A549 (cell line): ENCODE measurements around the gene IPMK. TPM values are rescaled to one million over a fixed set of nuclear protein-coding genes. Genes with fewer than 3 reads are reported as not detected.

Experiments
- ATAC-seq, 2 experiments: fragments of 200-7000 bp in 1 of 2; fragments of >200 bp in 1 of 2; cut with Nextera tagmentation in 1 of 2; cut with Tn5 transposase in 1 of 2; 3 replicates each; pipeline versions ENCODE4 v1.8.0 to v1.9.1; 2018 to 2020; ENCODE audit warnings: mild to moderate bottlenecking in 1 of 2, moderate library complexity in 1 of 2
- CTCF ChIA-PET: fragments of 300-600 bp; sonication (Branson Sonifier 250); formaldehyde crosslinking; extraction: SDS; loops from one replicate; lab custom pipeline; 2021; ENCODE audit warnings: antibody characterized with exemption, inconsistent platforms; lab: Yijun Ruan, JAX
- POLR2A ChIA-PET: fragments of 350-600 bp; formaldehyde crosslinking; extraction: SDS; loops from one replicate; lab custom pipeline; 2021; ENCODE audit warnings: antibody characterized with exemption, inconsistent platforms; lab: Yijun Ruan, JAX
- DNase-seq, 2 experiments: peaks; one replicate each; pipeline versions ENCODE4 v3.0.0 to v3.0.0-alpha.2; 2011 to 2016; ENCODE audit warnings: low read depth in 1 of 2, low spot score in 1 of 2
- FAIRE-seq: peaks from 2 replicates; lab custom pipeline; 2011; peaks lifted over from hg19 to GRCh38; lab: Jason Lieb, UNC
- H3K27ac ChIP-seq, 2 experiments: fragments of >200 bp; sonication (Bioruptor Twin); formaldehyde crosslinking; 3 replicates each; pipeline ENCODE4 v1.5.1; 2016 to 2017
- H3K4me1 ChIP-seq: fragments of >200 bp; sonication (Bioruptor Twin); formaldehyde crosslinking; 3 replicates; pipeline ENCODE4 v1.6.1; 2016
- H3K4me2 ChIP-seq: fragments of >200 bp; sonication (Bioruptor Twin); formaldehyde crosslinking; 3 replicates; pipeline ENCODE4 v1.6.1; 2016
- H3K4me3 ChIP-seq: fragments of >200 bp; sonication (Bioruptor Twin); formaldehyde crosslinking; 3 replicates; pipeline ENCODE4 v1.5.1; 2016
- H3K9me3 ChIP-seq: fragments of >200 bp; sonication (Bioruptor Twin); formaldehyde crosslinking; 3 replicates; pipeline ENCODE4 v1.6.1; 2016
- CBX2 ChIP-seq: fragments of 200-600 bp; sonication (generic); IDR thresholded peaks from 2 replicates; pipeline ENCODE4 v1.6.1; 2016; ENCODE audit warnings: low read depth, mild to moderate bottlenecking, borderline replicate concordance
- CBX8 ChIP-seq: fragments of 200-600 bp; sonication (generic); IDR thresholded peaks from 2 replicates; pipeline ENCODE4 v1.6.1; 2016
- CEBPB ChIP-seq, 2 experiments: fragments of >200 bp in 1 of 2; sonication (Bioruptor Twin) in 1 of 2; formaldehyde crosslinking in 1 of 2; IDR thresholded peaks; 2 replicates each; pipeline ENCODE4 v1.6.1; 2012 to 2016
- CHD4 ChIP-seq: fragments of 200-600 bp; sonication (generic); IDR thresholded peaks from 2 replicates; pipeline ENCODE4 v1.6.1; 2016; ENCODE audit warnings: antibody characterized with exemption, mild to moderate bottlenecking, borderline replicate concordance
- EHF ChIP-seq: fragments of 250-450 bp; sonication (Bioruptor Pico); IDR thresholded peaks from 2 replicates; pipeline ENCODE4 v1.5.0; 2020; ENCODE audit warnings: mild to moderate bottlenecking
- EP300 ChIP-seq, 2 experiments: fragments of >200 bp; sonication (Bioruptor Twin); formaldehyde crosslinking; IDR thresholded peaks; 2 replicates in 1 of 2; 3 replicates in 1 of 2; pipeline ENCODE4 v1.6.1; 2016 to 2017
- ESRRA ChIP-seq: fragments of 150-350 bp; IDR thresholded peaks from 2 replicates; pipeline ENCODE4 v1.6.1; 2014; ENCODE audit warnings: mild to moderate bottlenecking, low read length, borderline replicate concordance
- FOSL2 ChIP-seq, 2 experiments: fragments of 450-650 bp in 1 of 2; fragments of >200 bp in 1 of 2; sonication (Bioruptor Twin) in 1 of 2; formaldehyde crosslinking; IDR thresholded peaks; 2 replicates each; pipeline versions ENCODE4 v1.5.0 to v1.6.1; 2016 to 2020; ENCODE audit warnings: mild to moderate bottlenecking in 1 of 2, moderate library complexity in 1 of 2
- GATA3 ChIP-seq: IDR thresholded peaks from 2 replicates; pipeline ENCODE4 v1.6.1; 2012; ENCODE audit warnings: borderline replicate concordance
- HDAC2 ChIP-seq: fragments of 200-600 bp; sonication (generic); IDR thresholded peaks from 2 replicates; pipeline ENCODE4 v1.6.1; 2016
- HMGXB4 ChIP-seq: fragments of 250-450 bp; sonication (Bioruptor Pico); IDR thresholded peaks from 2 replicates; pipeline ENCODE4 v1.5.0; 2021; ENCODE audit warnings: mild to moderate bottlenecking, moderate library complexity, borderline replicate concordance
- HOXB13 ChIP-seq: fragments of 250-450 bp; sonication (Bioruptor Pico); IDR thresholded peaks from 2 replicates; pipeline ENCODE4 v1.5.0; 2020; ENCODE audit warnings: low read depth, mild to moderate bottlenecking, moderate library complexity
- HOXB5 ChIP-seq: fragments of 250-450 bp; sonication (Bioruptor Pico); IDR thresholded peaks from 2 replicates; pipeline ENCODE4 v1.5.0; 2020; ENCODE audit warnings: mild to moderate bottlenecking, moderate library complexity
- MAFK ChIP-seq: fragments of 450-650 bp; IDR thresholded peaks from 2 replicates; pipeline ENCODE4 v1.6.1; 2014; ENCODE audit not compliant: partially characterized antibody
- MYC ChIP-seq: IDR thresholded peaks from 2 replicates; pipeline ENCODE4 v1.6.1; 2012; ENCODE audit warnings: mild to moderate bottlenecking, inconsistent platforms, low read length, improper control_type of control experiment, borderline replicate concordance
- NPAS2 ChIP-seq: fragments of 250-450 bp; sonication (Bioruptor Pico); IDR thresholded peaks from 2 replicates; pipeline ENCODE4 v1.8.0; 2022; ENCODE audit warnings: mild to moderate bottlenecking, moderate library complexity, borderline replicate concordance
- PHF8 ChIP-seq: fragments of 200-600 bp; sonication (generic); IDR thresholded peaks from 2 replicates; pipeline ENCODE4 v1.6.1; 2016; ENCODE audit warnings: low read depth, mild to moderate bottlenecking, antibody characterized with exemption, moderate library complexity, borderline replicate concordance
- POLR2A ChIP-seq: IDR thresholded peaks from 2 replicates; pipeline ENCODE4 v1.6.1; 2012; ENCODE audit warnings: mild to moderate bottlenecking, low read length
- RARB ChIP-seq: fragments of 250-450 bp; sonication (Bioruptor Pico); IDR thresholded peaks from 2 replicates; pipeline ENCODE4 v1.8.0; 2021; ENCODE audit warnings: mild to moderate bottlenecking, moderate library complexity
- RCOR1 ChIP-seq: fragments of 150-350 bp; IDR thresholded peaks from 2 replicates; pipeline ENCODE4 v1.6.1; 2014; ENCODE audit warnings: antibody characterized with exemption, low read length, low read depth
- RFX5 ChIP-seq: fragments of 450-650 bp; IDR thresholded peaks from 2 replicates; pipeline ENCODE4 v1.7.1; 2014; ENCODE audit warnings: antibody characterized with exemption, mild to moderate bottlenecking, moderate library complexity
- RNF2 ChIP-seq: fragments of 200-600 bp; sonication (generic); IDR thresholded peaks from 2 replicates; pipeline ENCODE4 v1.6.1; 2016; ENCODE audit warnings: low read depth, mild to moderate bottlenecking, antibody characterized with exemption, moderate library complexity, borderline replicate concordance
- SMC3 ChIP-seq: fragments of >200 bp; sonication (Bioruptor Twin); formaldehyde crosslinking; IDR thresholded peaks from 3 replicates; pipeline ENCODE4 v1.6.1; 2018; ENCODE audit warnings: inconsistent platforms
- SREBF2 ChIP-seq: fragments of 450-650 bp; IDR thresholded peaks from 2 replicates; pipeline ENCODE4 v1.6.1; 2014; ENCODE audit warnings: mild to moderate bottlenecking, moderate library complexity
- TFCP2L1 ChIP-seq: fragments of 250-450 bp; sonication (Bioruptor Pico); IDR thresholded peaks from 2 replicates; pipeline ENCODE4 v1.5.0; 2021; ENCODE audit warnings: mild to moderate bottlenecking
- TP53 ChIP-seq: fragments of 250-450 bp; sonication (Bioruptor Pico); IDR thresholded peaks from 2 replicates; pipeline ENCODE4 v1.5.0; 2021; ENCODE audit warnings: mild to moderate bottlenecking, moderate library complexity
- ZNF302 ChIP-seq: fragments of 250-450 bp; sonication (Bioruptor Pico); IDR thresholded peaks from 2 replicates; pipeline ENCODE4 v1.9.0; 2021; ENCODE audit warnings: inconsistent platforms, mild to moderate bottlenecking, moderate library complexity
- WGBS: methylation state at CpG from one replicate; pipeline ENCODE4 v1.1.6; 2017; ENCODE audit errors: missing lambda C conversion rate; 5-methylcytosine and 5-hydroxymethylcytosine counted together
- polyA plus RNA-seq, 4 experiments: library from polyadenylated mRNA; depleted of rRNA in 3 of 4; stranded (reverse); fragments of >200 nt; fragmentation: RNase III in 1 of 4; extraction: RNeasy Plus Mini Kit Qiagen cat#74134 plus additional on column Dnase treatment in 1 of 4; gene quantifications; 2 replicates in 3 of 4; 3 replicates in 1 of 4; pipeline ENCODE4 v1.2.3, GENCODE V29; 2011 to 2017
- TF ChIP-seq, protein P1 (sequence below): fragments of >200 bp; sonication (Bioruptor Twin); formaldehyde crosslinking; IDR thresholded peaks from 2 replicates; pipeline ENCODE4 v1.6.1; 2016
- TF ChIP-seq, protein P2 (sequence below): IDR thresholded peaks from 2 replicates; pipeline ENCODE4 v1.6.1; 2012

IPMK gene
- polyA plus RNA-seq, 2 of the 4 experiments (the other 2 are of a cell fraction) = 2.9 to 5.6 TPM

GRCh38 chr10:58275261-58275660 lies 7.6 kb upstream of the IPMK start:
- ChIA-PET POLR2A (no interaction called here), CTCF (interaction anchor here (1.6 to 3.7 kb wide), 3 partner anchors 8 to 98 kb away, joined by 4 to 17 read pairs (median 6); no protein-coding TSS in a partner anchor)
- no peak overlapping the region for H3K4me3 ChIP-seq
- H3K4me1 ChIP-seq = peaks cover 38% of the 10 kb centered on the region
- DNase-seq = no peak
- no peaks in the 10 kb centered on the region for H3K9me3 ChIP-seq
- H3K4me2 ChIP-seq = peak overlapping the region; percentile 56
- peak; percentile 23 for FAIRE-seq
- H3K27ac ChIP-seq = no peak overlapping the region
- no peak for TF ChIP-seq ZNF302 (CRISPR knock-in tag)
- TF ChIP-seq SREBF2 = no peak
- no peak for ATAC-seq
- 48% methylated on average over 2 of the region's 2 CpGs for WGBS

DNA sequence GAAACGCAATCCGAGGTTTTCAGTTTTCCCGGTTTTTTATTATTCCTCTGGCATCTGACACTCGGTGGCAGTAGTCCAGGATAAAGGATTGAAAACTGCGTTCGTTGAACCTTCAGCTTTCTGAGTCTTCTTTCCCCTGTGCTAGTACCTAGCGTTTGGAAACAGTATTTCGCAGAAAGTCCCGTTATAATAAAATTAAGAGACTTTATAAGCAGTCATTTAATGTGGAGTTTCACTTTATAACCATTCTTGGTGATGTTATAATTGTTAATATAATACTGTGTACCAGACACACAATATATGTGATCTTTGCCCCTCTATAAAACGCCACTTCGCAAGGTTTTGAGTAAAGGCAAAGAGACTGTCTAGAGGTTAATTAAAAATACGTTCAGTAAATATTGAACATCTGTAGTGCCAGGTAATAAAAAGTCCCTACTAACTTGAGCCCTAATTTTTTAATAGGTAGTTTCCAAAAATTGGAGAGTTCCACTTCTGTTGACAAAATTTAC lies 2.1 kb upstream of the IPMK start:
- H3K27ac ChIP-seq = peak overlapping the region; percentile 83 to 90
- no peaks in the 10 kb centered on the region for H3K9me3 ChIP-seq
- CTCF ChIA-PET = interaction anchor here (1.8 to 2.9 kb wide), 2 partner anchors 30 to 92 kb away, joined by 5 to 19 read pairs; no protein-coding TSS in a partner anchor
- TF ChIP-seq MAFK = no peak
- H3K4me2 ChIP-seq = peak overlapping the region; percentile 86
- POLR2A ChIA-PET = interaction anchor here (1.6 to 1.8 kb wide), 2 partner anchors 20 to 116 kb away, joined by 6 to 11 read pairs; partner anchors contain the start of gene TFAM
- ATAC-seq = no peak
- WGBS = 5% methylated on average over 12 of the region's 12 CpGs
- H3K4me3 ChIP-seq = peak overlapping the region; percentile 61
- DNase-seq = no peak
- H3K4me1 ChIP-seq = peaks cover 35% of the 10 kb centered on the region
- FAIRE-seq = no peak

DNA sequence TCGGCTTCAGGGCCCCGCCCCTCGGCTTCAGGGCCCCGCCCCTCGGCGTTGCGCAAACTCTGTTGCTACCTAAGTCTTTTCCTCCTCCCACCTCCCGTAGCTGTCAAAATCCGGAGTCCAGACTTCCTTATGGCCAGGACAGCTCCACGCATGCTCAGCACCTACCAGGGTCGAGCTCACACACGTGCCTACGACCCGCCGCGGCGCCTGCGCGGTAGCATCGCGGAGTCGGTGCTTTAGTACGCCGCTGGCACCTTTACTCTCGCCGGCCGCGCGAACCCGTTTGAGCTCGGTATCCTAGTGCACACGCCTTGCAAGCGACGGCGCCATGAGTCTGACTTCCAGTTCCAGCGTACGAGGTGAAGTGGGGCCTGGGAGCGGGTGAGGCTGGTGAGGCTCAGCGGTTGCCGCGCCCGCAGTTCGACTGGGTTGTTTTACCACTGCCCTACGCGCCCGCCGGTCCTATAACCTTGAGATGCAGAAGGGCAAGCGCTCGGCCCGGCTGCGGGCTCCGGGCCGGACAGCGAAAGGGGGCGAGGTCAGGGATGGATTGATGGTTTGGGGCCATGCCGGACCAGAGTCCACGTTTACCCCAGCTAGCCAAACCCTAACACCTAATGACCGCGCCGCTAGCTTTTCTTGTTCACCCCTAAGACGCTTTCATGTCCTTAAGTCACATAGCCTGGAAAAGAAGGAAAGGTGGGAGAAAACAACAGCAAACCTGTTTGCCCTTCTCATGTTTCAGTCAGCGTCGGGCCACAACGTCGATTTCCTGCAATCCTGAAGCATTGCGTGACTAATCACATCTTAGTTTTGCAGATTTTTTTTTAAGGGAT lies 1.5 kb upstream of the IPMK start, which contains the start of gene CISD1:
Gene CISD1, plus strand, starts transcription at position 217 of the 836 bp plus-strand sequence. Its CDS starts 112 bp downstream, at position 329.
- ChIA-PET POLR2A (interaction anchor here (0.6 to 2.1 kb wide), 7 partner anchors 21 to 117 kb away, joined by 3 to 11 read pairs (median 4); partner anchors contain the start of gene TFAM), CTCF (interaction anchor here (0.6 to 2.9 kb wide), 4 partner anchors 16 to 92 kb away, joined by 3 to 19 read pairs (median 7); no protein-coding TSS in a partner anchor)
- WGBS = under 1% methylated on average over 39 of the region's 66 CpGs
- H3K4me2 ChIP-seq = peak within 1 kb of the TSS; percentile 96
- H3K4me1 ChIP-seq = peaks cover 32% of the 10 kb centered on the region; the same call in 2 of the 3 replicates
- no peaks in the 10 kb centered on the region for H3K9me3 ChIP-seq
- H3K4me3 ChIP-seq = peak within 1 kb of the TSS; percentile 61
- H3K27ac ChIP-seq = peak within 1 kb of the TSS; percentile 83 to 94
- DNase-seq = peak; percentile 98 to 100
- ATAC-seq = peak; percentile 65 to 86
- peak; percentile 39 for FAIRE-seq
- no peak for TF ChIP-seq GATA3
- peak; percentile 89 to 97 for TF ChIP-seq CEBPB (IDR thresholded peaks at IDR 0.05)
- no peak for TF ChIP-seq HOXB13 (CRISPR knock-in tag)
- no peak for TF ChIP-seq RFX5
- TF ChIP-seq HMGXB4 = no peak
- TF ChIP-seq EHF (CRISPR knock-in tag) = no peak
- no peak for TF ChIP-seq HOXB5 (CRISPR knock-in tag)
- TF ChIP-seq POLR2A = peak; percentile 81
- TF ChIP-seq CBX8 = no peak
- TF ChIP-seq EP300 (IDR thresholded peaks at IDR 0.05) = no peak
- TF ChIP-seq RNF2 = no peak
- TF ChIP-seq, protein P1, sequence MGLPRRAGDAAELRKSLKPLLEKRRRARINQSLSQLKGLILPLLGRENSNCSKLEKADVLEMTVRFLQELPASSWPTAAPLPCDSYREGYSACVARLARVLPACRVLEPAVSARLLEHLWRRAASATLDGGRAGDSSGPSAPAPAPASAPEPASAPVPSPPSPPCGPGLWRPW = no peak
- TF ChIP-seq NPAS2 (CRISPR knock-in tag) = no peak
- no peak for TF ChIP-seq SMC3
- peak; percentile 51; the same call in 1 of the 2 replicates for TF ChIP-seq ESRRA
- TF ChIP-seq HDAC2 = no peak
- TF ChIP-seq RCOR1 = no peak
- TF ChIP-seq, protein P2, sequence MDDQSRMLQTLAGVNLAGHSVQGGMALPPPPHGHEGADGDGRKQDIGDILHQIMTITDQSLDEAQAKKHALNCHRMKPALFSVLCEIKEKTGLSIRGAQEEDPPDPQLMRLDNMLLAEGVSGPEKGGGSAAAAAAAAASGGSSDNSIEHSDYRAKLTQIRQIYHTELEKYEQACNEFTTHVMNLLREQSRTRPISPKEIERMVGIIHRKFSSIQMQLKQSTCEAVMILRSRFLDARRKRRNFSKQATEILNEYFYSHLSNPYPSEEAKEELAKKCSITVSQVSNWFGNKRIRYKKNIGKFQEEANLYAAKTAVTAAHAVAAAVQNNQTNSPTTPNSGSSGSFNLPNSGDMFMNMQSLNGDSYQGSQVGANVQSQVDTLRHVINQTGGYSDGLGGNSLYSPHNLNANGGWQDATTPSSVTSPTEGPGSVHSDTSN = 0 out of 2 replicates have a peak, but pooled peaks have one; percentile 11
- TF ChIP-seq TFCP2L1 = no peak
- TF ChIP-seq RARB (CRISPR knock-in tag) = no peak
- peak; percentile 60; the same call in 1 of the 2 replicates for TF ChIP-seq PHF8
- no peak for TF ChIP-seq CHD4
- peak; percentile 28; the same call in 1 of the 2 replicates for TF ChIP-seq MYC
- TF ChIP-seq ZNF302 (CRISPR knock-in tag) = no peak
- TF ChIP-seq FOSL2 (IDR thresholded peaks at IDR 0.05) = no peak
- peak; percentile 35; the same call in 1 of the 2 replicates for TF ChIP-seq FOSL2 (CRISPR knock-in tag; IDR thresholded peaks at IDR 0.05)
- 0 out of 2 replicates have a peak, but pooled peaks have one; percentile 51 for TF ChIP-seq TP53 (CRISPR knock-in tag)
- TF ChIP-seq CBX2 = no peak
- TF ChIP-seq MAFK = no peak
